ENCODE measurements around the gene XRCC4. TPM values are rescaled to one million over a fixed set of nuclear protein-coding genes. Genes with fewer than 3 reads are reported as not detected.

The XRCC4 gene
- total and polyA plus RNA-seq, 7 donors = 1.6 to 7.9 (median 3.2) TPM

DNA sequence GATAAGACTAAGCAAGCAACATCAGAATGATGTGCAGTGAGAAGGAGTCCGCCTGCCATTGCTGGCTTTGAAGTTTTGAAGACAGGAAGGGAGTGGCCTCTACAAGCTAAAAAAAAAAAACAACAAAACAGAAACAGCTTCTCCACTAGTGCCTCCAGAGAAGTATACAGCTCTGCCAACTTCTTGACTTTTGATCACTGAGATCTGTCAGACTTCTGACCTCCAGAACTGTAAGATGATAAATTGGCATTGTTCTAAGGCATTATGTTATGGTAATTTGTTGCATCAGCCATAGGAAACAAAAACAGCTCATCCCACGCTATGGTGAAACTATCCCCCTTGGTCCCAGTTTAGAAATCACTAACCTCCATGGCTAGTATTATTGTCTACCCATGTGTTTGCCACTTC is 263.2 kb downstream of the XRCC4 start:
- Histone ChIP-seq H3K27me3 (ENCODE audit: insufficient read depth in 3 of 3, low read length in 2 of 3) (no peaks in the 10 kb centered on the region), H3K4me3 (no peak overlapping the region), H3K27ac (no peak overlapping the region), H3K4me1 (no peaks in the 10 kb centered on the region), H3K9me3 (no peaks in the 10 kb centered on the region), H3K36me3 (ENCODE audit: insufficient read depth in 1 of 2, low read depth in 1 of 2) (no peaks in the 10 kb centered on the region)
- TF ChIP-seq, protein P1, sequence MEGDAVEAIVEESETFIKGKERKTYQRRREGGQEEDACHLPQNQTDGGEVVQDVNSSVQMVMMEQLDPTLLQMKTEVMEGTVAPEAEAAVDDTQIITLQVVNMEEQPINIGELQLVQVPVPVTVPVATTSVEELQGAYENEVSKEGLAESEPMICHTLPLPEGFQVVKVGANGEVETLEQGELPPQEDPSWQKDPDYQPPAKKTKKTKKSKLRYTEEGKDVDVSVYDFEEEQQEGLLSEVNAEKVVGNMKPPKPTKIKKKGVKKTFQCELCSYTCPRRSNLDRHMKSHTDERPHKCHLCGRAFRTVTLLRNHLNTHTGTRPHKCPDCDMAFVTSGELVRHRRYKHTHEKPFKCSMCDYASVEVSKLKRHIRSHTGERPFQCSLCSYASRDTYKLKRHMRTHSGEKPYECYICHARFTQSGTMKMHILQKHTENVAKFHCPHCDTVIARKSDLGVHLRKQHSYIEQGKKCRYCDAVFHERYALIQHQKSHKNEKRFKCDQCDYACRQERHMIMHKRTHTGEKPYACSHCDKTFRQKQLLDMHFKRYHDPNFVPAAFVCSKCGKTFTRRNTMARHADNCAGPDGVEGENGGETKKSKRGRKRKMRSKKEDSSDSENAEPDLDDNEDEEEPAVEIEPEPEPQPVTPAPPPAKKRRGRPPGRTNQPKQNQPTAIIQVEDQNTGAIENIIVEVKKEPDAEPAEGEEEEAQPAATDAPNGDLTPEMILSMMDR (IDR thresholded peaks at IDR 0.05) = no peak
- ATAC-seq (no peak), DNase-seq (no peak)
- WGBS, 3 donors = 71 to 80% (median 73%) methylated on average over 2 of the region's 2 CpGs
- intact Hi-C loops (cut with DNase I) = no loop called here

DNA sequence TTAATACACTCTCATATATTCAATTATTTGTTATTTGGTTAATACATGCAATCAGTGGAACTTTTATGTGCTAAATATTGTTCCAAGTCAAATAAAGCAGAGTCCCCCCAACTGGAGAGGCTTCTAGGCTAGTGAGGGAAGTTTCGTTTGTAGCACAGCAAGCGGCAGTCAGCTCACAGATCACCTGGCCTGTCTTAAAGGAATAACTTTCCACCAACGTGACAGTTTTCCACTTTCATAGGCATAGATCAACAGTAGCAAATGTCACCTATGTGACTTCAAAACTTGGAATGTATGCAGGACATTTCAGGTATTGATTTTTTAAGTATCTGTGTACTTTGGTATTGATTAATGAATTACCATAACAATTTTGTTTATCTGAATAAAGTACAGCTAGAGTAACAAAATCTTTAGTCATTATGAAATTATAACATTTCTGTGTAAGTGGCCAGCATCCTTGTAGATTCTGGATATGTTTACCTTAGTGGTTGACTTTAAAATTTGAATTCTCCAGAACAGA is 264.5 kb downstream of the XRCC4 start:
- no peak for DNase-seq
- Histone ChIP-seq H3K36me3 (ENCODE audit: insufficient read depth in 1 of 2, low read depth in 1 of 2) (no peaks in the 10 kb centered on the region), H3K9me3 (no peaks in the 10 kb centered on the region), H3K27ac (no peak overlapping the region), H3K27me3 (ENCODE audit: insufficient read depth in 3 of 3, low read length in 2 of 3) (no peaks in the 10 kb centered on the region), H3K4me3 (no peak overlapping the region), H3K4me1 (no peaks in the 10 kb centered on the region)
- intact Hi-C loops (cut with DNase I) = no loop called here
- WGBS, 3 donors = 71 to 75% (median 72%) methylated on average over 3 of the region's 3 CpGs
- TF ChIP-seq, protein P1 (IDR thresholded peaks at IDR 0.05) = no peak
- no peak for ATAC-seq

DNA sequence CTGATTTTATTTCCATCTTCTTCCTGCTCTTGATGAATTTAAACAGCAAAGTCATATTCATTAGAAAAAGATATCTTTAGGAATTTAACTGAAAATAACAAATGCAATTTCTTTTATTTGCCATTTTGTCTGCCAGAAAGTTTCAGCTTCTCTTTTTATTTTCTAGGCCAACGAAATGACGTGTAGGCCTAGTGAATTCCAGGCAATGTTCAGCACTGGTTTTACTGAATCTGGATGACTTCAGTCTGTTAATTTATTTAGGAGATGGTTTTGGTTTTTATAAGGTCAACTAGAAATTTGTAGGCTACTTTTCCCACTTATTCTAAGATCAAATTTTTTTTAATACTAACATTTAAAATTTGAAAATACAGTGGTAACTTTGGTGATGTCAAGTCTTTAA is 265.1 kb downstream of the XRCC4 start:
- Histone ChIP-seq H3K36me3 (ENCODE audit: insufficient read depth in 1 of 2, low read depth in 1 of 2) (no peaks in the 10 kb centered on the region), H3K4me1 (no peaks in the 10 kb centered on the region), H3K9me3 (no peaks in the 10 kb centered on the region), H3K27me3 (ENCODE audit: insufficient read depth in 3 of 3, low read length in 2 of 3) (no peaks in the 10 kb centered on the region), H3K4me3 (no peak overlapping the region), H3K27ac (no peak overlapping the region)
- intact Hi-C loops (cut with DNase I) = no loop called here
- ATAC-seq (no peak), DNase-seq (no peak)
- WGBS, 3 donors = 32 to 50% (median 34%) methylated on average over 2 of the region's 2 CpGs
- TF ChIP-seq, protein P1 (IDR thresholded peaks at IDR 0.05) = no peak

DNA sequence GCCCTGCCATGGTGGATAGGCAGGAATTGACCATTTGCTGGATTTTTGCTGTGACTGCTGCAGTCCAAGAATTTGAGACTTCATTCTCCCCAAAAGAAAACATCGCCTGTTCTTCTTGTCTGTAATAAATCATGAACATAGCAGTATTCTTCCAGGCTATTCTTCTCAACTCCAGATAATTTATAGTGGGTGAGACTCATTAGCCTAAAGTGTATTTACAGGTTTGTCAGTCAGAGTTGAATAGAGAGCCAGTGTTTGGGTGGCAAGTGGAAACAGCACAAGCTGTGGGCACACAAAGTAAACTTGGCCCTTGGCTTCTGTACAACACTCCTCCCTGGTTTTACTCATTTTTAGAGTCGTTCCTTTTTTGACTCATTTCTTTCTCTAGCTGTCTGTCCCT is 266.0 kb downstream of the XRCC4 start:
- no peak for DNase-seq
- Histone ChIP-seq H3K27me3 (ENCODE audit: insufficient read depth in 3 of 3, low read length in 2 of 3) (no peaks in the 10 kb centered on the region), H3K27ac (no peak overlapping the region), H3K4me1 (no peaks in the 10 kb centered on the region), H3K9me3 (no peaks in the 10 kb centered on the region), H3K36me3 (ENCODE audit: insufficient read depth in 1 of 2, low read depth in 1 of 2) (no peaks in the 10 kb centered on the region), H3K4me3 (no peak overlapping the region)
- 23 to 54% (median 36%) methylated on average over 2 of the region's 2 CpGs for WGBS, 3 donors
- no peak for ATAC-seq
- TF ChIP-seq, protein P1 (IDR thresholded peaks at IDR 0.05) = no peak
- intact Hi-C loops (cut with DNase I) = no loop called here

DNA sequence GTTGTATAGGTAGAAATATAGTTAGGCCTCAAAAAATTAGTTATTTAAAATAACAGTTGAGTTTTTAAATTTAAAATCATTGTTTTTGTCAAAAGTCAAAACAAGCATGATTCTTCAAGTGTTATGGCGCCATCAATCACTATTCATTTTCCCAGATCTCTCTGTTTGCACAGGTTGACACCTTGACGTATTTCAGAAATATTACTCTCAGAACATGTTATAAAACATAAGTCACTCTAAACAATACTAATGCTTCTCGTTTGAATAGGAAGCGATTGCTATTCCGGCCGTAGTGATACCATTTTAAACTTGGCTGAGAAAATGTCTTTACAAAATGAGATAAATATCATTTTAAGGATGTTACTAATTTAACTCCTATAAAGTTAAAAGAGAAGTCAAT is 268.1 kb downstream of the XRCC4 start:
- DNase-seq (no peak), ATAC-seq (no peak)
- Histone ChIP-seq H3K27me3 (ENCODE audit: insufficient read depth in 3 of 3, low read length in 2 of 3) (no peaks in the 10 kb centered on the region), H3K4me1 (no peaks in the 10 kb centered on the region), H3K9me3 (no peaks in the 10 kb centered on the region), H3K27ac (no peak overlapping the region), H3K36me3 (ENCODE audit: insufficient read depth in 1 of 2, low read depth in 1 of 2) (no peaks in the 10 kb centered on the region), H3K4me3 (no peak overlapping the region)
- WGBS, 3 donors = 91 to 95% (median 92%) methylated on average over 6 of the region's 6 CpGs
- intact Hi-C loops (cut with DNase I) = no loop called here
- TF ChIP-seq, protein P1 (IDR thresholded peaks at IDR 0.05) = no peak

All from psoas muscle (tissue), 8 donors.